HEK293 (cell line): ENCODE results near the gene UGGT2.

Experiments
- CTCF ChIA-PET: fragments of 350-600 bp; formaldehyde crosslinking; extraction: SDS; loops from one replicate; lab custom pipeline; 2021; ENCODE audit warnings: antibody characterized with exemption; lab: Yijun Ruan, JAX
- POLR2A ChIA-PET: fragments of 300-600 bp; formaldehyde crosslinking; extraction: SDS; loops from one replicate; lab custom pipeline; 2020; ENCODE audit warnings: antibody characterized with exemption, inconsistent platforms; lab: Yijun Ruan, JAX
- H3K27ac ChIP-seq: fragments of 200-500 bp; sonication (Bioruptor generic); 2 replicates; pipeline ENCODE4 v1.5.1; 2014; ENCODE audit warnings: low read depth, low read length, control low read depth, inconsistent platforms; ENCODE audit errors: extremely low read depth
- H3K36me3 ChIP-seq, 2 experiments: fragments of 200-500 bp in 1 of 2; sonication (Bioruptor generic) in 1 of 2; 1 replicate in 1 of 2; 2 replicates in 1 of 2; pipeline ENCODE4 v1.5.1; 2014 to 2017; ENCODE audit warnings: inconsistent platforms in 2 of 2, low read length in 2 of 2; ENCODE audit not compliant: control insufficient read depth in 2 of 2, insufficient read depth in 1 of 2
- H3K4me1 ChIP-seq: fragments of 200-500 bp; sonication (Bioruptor generic); 2 replicates; pipeline ENCODE4 v1.5.1; 2014; ENCODE audit warnings: mild to moderate bottlenecking, low read length, inconsistent platforms; ENCODE audit not compliant: control insufficient read depth, insufficient read depth
- H3K4me3 ChIP-seq: 2 replicates; pipeline ENCODE4 v1.5.1; 2011; ENCODE audit warnings: low read depth, mild to moderate bottlenecking, control low read depth, low read length, moderate library complexity
- H3K9me3 ChIP-seq: fragments of 200-500 bp; sonication (Bioruptor generic); 2 replicates; pipeline ENCODE4 v1.5.1; 2014; ENCODE audit warnings: low read depth, low read length, inconsistent platforms; ENCODE audit not compliant: control insufficient read depth, insufficient read depth
- HOXA7 ChIP-seq: sonication (generic); formaldehyde crosslinking; IDR thresholded peaks from 2 replicates; pipeline ENCODE4 v1.8.1; 2022; ENCODE audit warnings: missing genetic modification reagents, borderline replicate concordance
- KLF10 ChIP-seq: fragments of 450-650 bp; IDR thresholded peaks from 2 replicates; pipeline ENCODE4 v1.5.1; 2018; ENCODE audit warnings: missing biosample characterization, mild to moderate bottlenecking, missing genetic modification characterization
- KLF8 ChIP-seq: fragments of 450-650 bp; formaldehyde crosslinking; IDR thresholded peaks from 2 replicates; pipeline ENCODE4 v1.5.1; 2016; ENCODE audit warnings: missing biosample characterization, missing genetic modification characterization
- MEIS1 ChIP-seq: sonication (generic); formaldehyde crosslinking; IDR thresholded peaks from 2 replicates; pipeline ENCODE4 v1.8.1; 2022; ENCODE audit warnings: missing genetic modification reagents, mild to moderate bottlenecking, borderline replicate concordance
- MYNN ChIP-seq: fragments of 450-650 bp; formaldehyde crosslinking; IDR thresholded peaks from 2 replicates; pipeline ENCODE4 v1.5.1; 2016; ENCODE audit warnings: missing biosample characterization, missing genetic modification characterization, borderline replicate concordance
- PRDM1 ChIP-seq: fragments of 450-650 bp; formaldehyde crosslinking; IDR thresholded peaks from 2 replicates; pipeline ENCODE4; 2016; ENCODE audit warnings: missing biosample characterization, missing genetic modification characterization
- RBAK ChIP-seq: fragments of 450-650 bp; formaldehyde crosslinking; IDR thresholded peaks from 2 replicates; pipeline ENCODE4 v1.5.1; 2016; ENCODE audit warnings: missing biosample characterization, missing genetic modification characterization
- SP7 ChIP-seq: fragments of 450-650 bp; formaldehyde crosslinking; IDR thresholded peaks from 2 replicates; pipeline ENCODE4 v1.5.1; 2016; ENCODE audit warnings: missing biosample characterization, missing genetic modification characterization
- ZBTB17 ChIP-seq: fragments of 450-650 bp; formaldehyde crosslinking; IDR thresholded peaks from 2 replicates; pipeline ENCODE4 v1.5.1; 2016; ENCODE audit warnings: missing biosample characterization, missing genetic modification characterization
- ZFP3 ChIP-seq: fragments of 450-650 bp; formaldehyde crosslinking; IDR thresholded peaks from 2 replicates; pipeline ENCODE4 v1.5.1; 2016; ENCODE audit warnings: low read depth, missing biosample characterization, missing genetic modification characterization
- ZNF121 ChIP-seq: fragments of 450-650 bp; formaldehyde crosslinking; IDR thresholded peaks from 2 replicates; pipeline ENCODE4 v1.5.1; 2016; ENCODE audit warnings: missing biosample characterization, missing genetic modification characterization
- ZNF140 ChIP-seq: fragments of 450-650 bp; formaldehyde crosslinking; IDR thresholded peaks from 2 replicates; pipeline ENCODE4 v1.5.1; 2016; ENCODE audit warnings: missing biosample characterization, missing genetic modification characterization
- ZNF146 ChIP-seq: fragments of 450-650 bp; formaldehyde crosslinking; IDR thresholded peaks from 2 replicates; pipeline ENCODE4 v1.5.1; 2016; ENCODE audit warnings: missing biosample characterization, missing genetic modification characterization
- ZNF155 ChIP-seq: fragments of 450-650 bp; formaldehyde crosslinking; IDR thresholded peaks from 2 replicates; pipeline ENCODE4 v1.5.1; 2016; ENCODE audit warnings: missing biosample characterization, missing genetic modification characterization
- ZNF157 ChIP-seq: fragments of 450-650 bp; formaldehyde crosslinking; IDR thresholded peaks from 2 replicates; pipeline ENCODE4 v1.5.1; 2016; ENCODE audit warnings: missing biosample characterization, missing genetic modification characterization
- ZNF169 ChIP-seq: fragments of 450-650 bp; formaldehyde crosslinking; IDR thresholded peaks from 2 replicates; pipeline ENCODE4 v1.5.1; 2016; ENCODE audit warnings: missing biosample characterization, missing genetic modification characterization
- ZNF211 ChIP-seq: fragments of 450-650 bp; formaldehyde crosslinking; IDR thresholded peaks from 2 replicates; pipeline ENCODE4 v1.5.1; 2016; ENCODE audit warnings: low read depth, missing biosample characterization, missing genetic modification characterization
- ZNF23 ChIP-seq: fragments of 450-650 bp; formaldehyde crosslinking; IDR thresholded peaks from 2 replicates; pipeline ENCODE4 v1.5.1; 2016; ENCODE audit warnings: missing biosample characterization, missing genetic modification characterization, borderline replicate concordance
- ZNF37A ChIP-seq: fragments of 450-650 bp; IDR thresholded peaks from 2 replicates; pipeline ENCODE4 v1.5.1; 2018; ENCODE audit warnings: missing biosample characterization, missing genetic modification characterization
- ZNF473 ChIP-seq: fragments of 450-650 bp; formaldehyde crosslinking; IDR thresholded peaks from 2 replicates; pipeline ENCODE4 v1.5.1; 2017; ENCODE audit warnings: missing biosample characterization, missing genetic modification characterization
- ZNF510 ChIP-seq: fragments of 450-650 bp; formaldehyde crosslinking; IDR thresholded peaks from 2 replicates; pipeline ENCODE4 v1.5.1; 2018; ENCODE audit warnings: mild to moderate bottlenecking, missing genetic modification characterization, missing biosample characterization; ENCODE audit not compliant: insufficient replicate concordance
- ZNF521 ChIP-seq: fragments of 450-650 bp; formaldehyde crosslinking; IDR thresholded peaks from 2 replicates; pipeline ENCODE4 v1.5.1; 2017; ENCODE audit warnings: missing biosample characterization, mild to moderate bottlenecking, missing genetic modification characterization
- ZNF654 ChIP-seq: fragments of 450-650 bp; formaldehyde crosslinking; IDR thresholded peaks from 2 replicates; pipeline ENCODE4 v1.5.1; 2016; ENCODE audit warnings: low read depth, missing biosample characterization, missing genetic modification characterization
- ZNF791 ChIP-seq: fragments of 450-650 bp; formaldehyde crosslinking; IDR thresholded peaks from 2 replicates; pipeline ENCODE4 v1.5.1; 2016; ENCODE audit warnings: missing biosample characterization, missing genetic modification characterization
- TF ChIP-seq, protein P1 (sequence below): fragments of 450-650 bp; IDR thresholded peaks from 2 replicates; pipeline ENCODE4 v1.5.1; 2018; ENCODE audit warnings: missing biosample characterization, mild to moderate bottlenecking, missing genetic modification characterization
- TF ChIP-seq, protein P2 (sequence below): fragments of 450-650 bp; formaldehyde crosslinking; IDR thresholded peaks from 2 replicates; pipeline ENCODE4 v1.5.1; 2016; ENCODE audit warnings: missing biosample characterization, missing genetic modification characterization
- TF ChIP-seq, protein P3 (sequence below): fragments of 450-650 bp; formaldehyde crosslinking; IDR thresholded peaks from 2 replicates; pipeline ENCODE4 v1.5.1; 2016; ENCODE audit warnings: missing biosample characterization, missing genetic modification characterization, borderline replicate concordance
- TF ChIP-seq, protein P4 (sequence below): fragments of 450-650 bp; formaldehyde crosslinking; IDR thresholded peaks from 2 replicates; pipeline ENCODE4 v1.5.1; 2016; ENCODE audit warnings: missing biosample characterization, missing genetic modification characterization

UGGT2 gene

DNA sequence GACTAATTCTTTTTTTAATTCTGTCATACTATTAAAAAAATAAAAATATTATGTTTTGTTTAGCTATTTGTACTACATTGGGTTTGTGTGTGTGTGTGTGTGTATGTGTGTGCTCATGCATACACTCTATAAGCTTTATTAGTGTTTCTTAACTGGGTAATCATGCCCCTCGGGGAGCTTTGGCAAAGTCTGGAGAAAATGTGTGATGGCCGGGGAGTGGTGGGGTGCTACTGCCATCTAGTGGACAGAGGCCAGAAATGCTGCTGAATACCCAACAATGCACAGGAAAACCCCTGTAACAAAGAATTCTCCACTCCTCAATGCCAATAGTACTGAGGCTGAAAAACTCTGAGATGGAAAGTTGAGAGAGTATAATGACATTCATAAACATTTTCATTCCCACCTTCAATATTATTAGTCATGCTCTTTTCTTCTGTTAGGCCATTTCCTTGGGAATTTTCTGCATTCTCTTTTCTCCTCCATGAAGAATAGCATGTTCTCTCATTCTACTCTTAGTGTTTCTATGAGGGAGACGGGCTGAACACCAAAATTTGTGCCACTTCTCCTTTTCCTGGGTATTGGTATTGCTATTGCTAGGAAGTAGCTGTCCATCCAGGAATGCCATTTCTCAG lies 219.0 kb downstream of the UGGT2 start (continued):
- TF ChIP-seq RBAK (tag by site-specific recombination): no peak
- no peak for TF ChIP-seq ZNF157 (tag by site-specific recombination)
- TF ChIP-seq ZBTB17 (tag by site-specific recombination): peak; percentile 31; the same call in 1 of the 2 replicates
- TF ChIP-seq ZNF155: no peak
- TF ChIP-seq ZNF521 (tag by site-specific recombination): no peak
- no peak for TF ChIP-seq ZNF121
- TF ChIP-seq, protein P1, sequence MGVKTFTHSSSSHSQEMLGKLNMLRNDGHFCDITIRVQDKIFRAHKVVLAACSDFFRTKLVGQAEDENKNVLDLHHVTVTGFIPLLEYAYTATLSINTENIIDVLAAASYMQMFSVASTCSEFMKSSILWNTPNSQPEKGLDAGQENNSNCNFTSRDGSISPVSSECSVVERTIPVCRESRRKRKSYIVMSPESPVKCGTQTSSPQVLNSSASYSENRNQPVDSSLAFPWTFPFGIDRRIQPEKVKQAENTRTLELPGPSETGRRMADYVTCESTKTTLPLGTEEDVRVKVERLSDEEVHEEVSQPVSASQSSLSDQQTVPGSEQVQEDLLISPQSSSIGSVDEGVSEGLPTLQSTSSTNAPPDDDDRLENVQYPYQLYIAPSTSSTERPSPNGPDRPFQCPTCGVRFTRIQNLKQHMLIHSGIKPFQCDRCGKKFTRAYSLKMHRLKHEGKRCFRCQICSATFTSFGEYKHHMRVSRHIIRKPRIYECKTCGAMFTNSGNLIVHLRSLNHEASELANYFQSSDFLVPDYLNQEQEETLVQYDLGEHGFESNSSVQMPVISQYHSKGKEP (tag by site-specific recombination): peak; percentile 55; the same call in 1 of the 2 replicates
- no peak for TF ChIP-seq ZNF146 (tag by site-specific recombination)
- TF ChIP-seq, protein P2, sequence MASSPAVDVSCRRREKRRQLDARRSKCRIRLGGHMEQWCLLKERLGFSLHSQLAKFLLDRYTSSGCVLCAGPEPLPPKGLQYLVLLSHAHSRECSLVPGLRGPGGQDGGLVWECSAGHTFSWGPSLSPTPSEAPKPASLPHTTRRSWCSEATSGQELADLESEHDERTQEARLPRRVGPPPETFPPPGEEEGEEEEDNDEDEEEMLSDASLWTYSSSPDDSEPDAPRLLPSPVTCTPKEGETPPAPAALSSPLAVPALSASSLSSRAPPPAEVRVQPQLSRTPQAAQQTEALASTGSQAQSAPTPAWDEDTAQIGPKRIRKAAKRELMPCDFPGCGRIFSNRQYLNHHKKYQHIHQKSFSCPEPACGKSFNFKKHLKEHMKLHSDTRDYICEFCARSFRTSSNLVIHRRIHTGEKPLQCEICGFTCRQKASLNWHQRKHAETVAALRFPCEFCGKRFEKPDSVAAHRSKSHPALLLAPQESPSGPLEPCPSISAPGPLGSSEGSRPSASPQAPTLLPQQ (tag by site-specific recombination): peak; percentile 52
- peak; percentile 95 for TF ChIP-seq ZNF654 (tag by site-specific recombination)
- 0 out of 2 replicates have a peak, but pooled peaks have one; percentile 38 for TF ChIP-seq SP7 (tag by site-specific recombination)
- TF ChIP-seq ZNF23 (tag by site-specific recombination): no peak
- TF ChIP-seq, protein P3, sequence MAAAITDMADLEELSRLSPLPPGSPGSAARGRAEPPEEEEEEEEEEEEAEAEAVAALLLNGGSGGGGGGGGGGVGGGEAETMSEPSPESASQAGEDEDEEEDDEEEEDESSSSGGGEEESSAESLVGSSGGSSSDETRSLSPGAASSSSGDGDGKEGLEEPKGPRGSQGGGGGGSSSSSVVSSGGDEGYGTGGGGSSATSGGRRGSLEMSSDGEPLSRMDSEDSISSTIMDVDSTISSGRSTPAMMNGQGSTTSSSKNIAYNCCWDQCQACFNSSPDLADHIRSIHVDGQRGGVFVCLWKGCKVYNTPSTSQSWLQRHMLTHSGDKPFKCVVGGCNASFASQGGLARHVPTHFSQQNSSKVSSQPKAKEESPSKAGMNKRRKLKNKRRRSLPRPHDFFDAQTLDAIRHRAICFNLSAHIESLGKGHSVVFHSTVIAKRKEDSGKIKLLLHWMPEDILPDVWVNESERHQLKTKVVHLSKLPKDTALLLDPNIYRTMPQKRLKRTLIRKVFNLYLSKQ: no peak
- no peak; the same call in 1 of the 2 replicates for TF ChIP-seq PRDM1 (tag by site-specific recombination)
- no peak for TF ChIP-seq KLF8
- TF ChIP-seq, all 188 proteins: peak for 10

DNA sequence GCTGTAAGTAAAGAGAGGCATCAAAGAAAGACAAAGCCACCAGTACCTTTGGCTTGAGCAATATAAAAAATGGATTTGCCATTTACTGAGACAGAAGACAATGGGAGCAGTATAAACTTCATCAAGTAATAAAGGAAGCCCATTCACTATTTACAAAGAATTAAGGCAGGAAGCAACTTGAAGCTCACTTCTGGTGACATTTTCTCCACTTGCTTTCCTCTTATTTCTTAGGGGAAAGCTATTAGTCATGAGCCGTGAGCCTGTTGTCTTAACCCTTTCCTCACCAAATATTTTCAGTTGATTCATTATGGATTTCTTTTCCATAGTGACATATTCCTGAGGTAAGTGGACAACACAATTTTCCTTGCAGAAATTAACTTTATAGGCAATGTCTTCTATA lies 219.5 kb downstream of the UGGT2 start:
- CTCF ChIA-PET: interaction anchor here (0.6 to 4.9 kb wide), 42 partner anchors 9 to 1216 kb away, joined by 3 to 90 read pairs (median 4); partner anchors contain the start of gene DZIP1
- Histone ChIP-seq H3K36me3 (no peaks in the 10 kb centered on the region), H3K4me1 (no peaks in the 10 kb centered on the region)
- TF ChIP-seq ZNF211 (tag by site-specific recombination): no peak
- no peak for TF ChIP-seq ZNF169
- TF ChIP-seq, protein P1 (tag by site-specific recombination): no peak
- TF ChIP-seq ZNF654 (tag by site-specific recombination): no peak
- TF ChIP-seq ZNF140: no peak
- no peak for TF ChIP-seq ZFP3 (tag by site-specific recombination)
- TF ChIP-seq MEIS1: no peak
- no peak for TF ChIP-seq ZNF37A
- TF ChIP-seq ZNF791 (tag by site-specific recombination): no peak
- TF ChIP-seq ZNF157 (tag by site-specific recombination): no peak
- no peak for TF ChIP-seq KLF10 (tag by site-specific recombination)
- TF ChIP-seq MYNN: no peak
- no peak for TF ChIP-seq ZNF473 (tag by site-specific recombination)
- TF ChIP-seq ZNF521 (tag by site-specific recombination): no peak
- no peak for TF ChIP-seq HOXA7
- TF ChIP-seq, protein P4, sequence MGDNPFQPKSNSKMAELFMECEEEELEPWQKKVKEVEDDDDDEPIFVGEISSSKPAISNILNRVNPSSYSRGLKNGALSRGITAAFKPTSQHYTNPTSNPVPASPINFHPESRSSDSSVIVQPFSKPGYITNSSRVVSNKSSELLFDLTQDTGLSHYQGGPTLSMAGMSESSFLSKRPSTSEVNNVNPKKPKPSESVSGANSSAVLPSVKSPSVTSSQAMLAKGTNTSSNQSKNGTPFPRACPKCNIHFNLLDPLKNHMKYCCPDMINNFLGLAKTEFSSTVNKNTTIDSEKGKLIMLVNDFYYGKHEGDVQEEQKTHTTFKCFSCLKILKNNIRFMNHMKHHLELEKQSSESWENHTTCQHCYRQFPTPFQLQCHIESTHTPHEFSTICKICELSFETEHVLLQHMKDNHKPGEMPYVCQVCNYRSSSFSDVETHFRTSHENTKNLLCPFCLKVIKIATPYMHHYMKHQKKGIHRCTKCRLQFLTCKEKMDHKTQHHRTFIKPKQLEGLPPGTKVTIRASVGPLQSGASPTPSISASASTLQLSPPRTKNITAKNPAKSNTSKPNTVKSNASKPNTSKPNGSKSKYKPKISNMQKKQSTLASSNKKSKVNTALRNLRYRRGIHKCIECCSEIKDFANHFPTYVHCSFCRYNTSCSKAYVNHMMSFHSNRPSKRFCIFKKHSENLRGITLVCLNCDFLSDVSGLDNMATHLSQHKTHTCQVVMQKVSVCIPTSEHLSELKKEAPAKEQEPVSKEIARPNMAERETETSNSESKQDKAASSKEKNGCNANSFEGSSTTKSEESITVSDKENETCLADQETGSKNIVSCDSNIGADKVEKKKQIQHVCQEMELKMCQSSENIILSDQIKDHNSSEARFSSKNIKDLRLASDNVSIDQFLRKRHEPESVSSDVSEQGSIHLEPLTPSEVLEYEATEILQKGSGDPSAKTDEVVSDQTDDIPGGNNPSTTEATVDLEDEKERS (tag by site-specific recombination): no peak
- no peak for TF ChIP-seq ZNF510
- TF ChIP-seq, all 188 proteins: peak for 0
- POLR2A ChIA-PET: interaction anchor here (1.1 to 1.4 kb wide), 2 partner anchors 157 to 210 kb away, joined by 3 to 4 read pairs; partner anchors contain the start of gene DNAJC3
- no peak overlapping the region for H3K4me3 ChIP-seq
- H3K27ac ChIP-seq: no peak overlapping the region
- no peaks in the 10 kb centered on the region for H3K9me3 ChIP-seq
